LNCaP clone FGC (cell line): ENCODE measurements around the gene PCK1.
A peak's percentile ranks its signal among the peaks of the same experiment; 100 is the strongest.

Source experiments
- DNase-seq: peaks from one replicate; pipeline ENCODE4 v3.0.0-alpha.2; 2011; ENCODE audit warnings: low read depth
- H3K4me3 ChIP-seq: 2 replicates; pipeline ENCODE4 v1.5.1; 2011; ENCODE audit warnings: mild to moderate bottlenecking, low read depth, low read length, control low read depth
- CTCF ChIP-seq: IDR thresholded peaks from 2 replicates; pipeline ENCODE4 v1.5.1; 2012; ENCODE audit warnings: mild to moderate bottlenecking; ENCODE audit not compliant: control insufficient read depth, insufficient read depth; ENCODE audit errors: extremely low read depth

PCK1 gene

GRCh38 chr20:57596358-57596757, 35.4 kb downstream of the PCK1 start:
- no peak overlapping the region for H3K4me3 ChIP-seq
- TF ChIP-seq CTCF = no peak
- DNase-seq = no peak

- H3K4me3 ChIP-seq = no peak overlapping the region
- DNase-seq = no peak
- peak; percentile 96 for TF ChIP-seq CTCF
These were observed 36.4 kb downstream of the PCK1 start for GRCh38 chr20:57596998-57597939.

GRCh38 chr20:57598060-57598459, 37.1 kb downstream of the PCK1 start:
- no peak for TF ChIP-seq CTCF
- H3K4me3 ChIP-seq = no peak overlapping the region
- no peak for DNase-seq

GRCh38 chr20:57598491-57598890, 37.6 kb downstream of the PCK1 start:
- no peak for TF ChIP-seq CTCF
- DNase-seq = no peak

GRCh38 chr20:57600320-57601210, 39.7 kb downstream of the PCK1 start:
- DNase-seq = no peak
- H3K4me3 ChIP-seq = no peak overlapping the region

More at GRCh38 chr20:57598491-57598890, 37.6 kb downstream of the PCK1 start:
- H3K4me3 ChIP-seq = no peak overlapping the region

GRCh38 chr20:57601211-57601570, 40.3 kb downstream of the PCK1 start:
- DNase-seq = no peak
- no peak overlapping the region for H3K4me3 ChIP-seq
- TF ChIP-seq CTCF = no peak

More at GRCh38 chr20:57600320-57601210, 39.7 kb downstream of the PCK1 start:
- no peak for TF ChIP-seq CTCF
